Forelimb muscle (tissue), 1 donor: Measurements from ENCODE around the gene GBP3. TPM values are rescaled to one million over a fixed set of nuclear protein-coding genes. Genes with fewer than 3 reads are reported as not detected.
"Not testable (repeated sequence)": the region's sequence is repeated elsewhere in the genome, so short reads cannot be mapped to it uniquely, and the experiment has no call there.

Experiments
- DNase-seq: peaks from one replicate; pipeline ENCODE4 v3.0.0-alpha.2; 2013; ENCODE audit warnings: low read depth
- polyA plus RNA-seq: library from polyadenylated mRNA; unstranded; fragments of 120-200 nt; gene quantifications from one replicate; pipeline ENCODE4 v1.2.1, GENCODE V29; 2013; ENCODE audit not compliant: insufficient read length

The GBP3 gene
- polyA plus RNA-seq, 1 donor: 2.5 TPM

DNA sequence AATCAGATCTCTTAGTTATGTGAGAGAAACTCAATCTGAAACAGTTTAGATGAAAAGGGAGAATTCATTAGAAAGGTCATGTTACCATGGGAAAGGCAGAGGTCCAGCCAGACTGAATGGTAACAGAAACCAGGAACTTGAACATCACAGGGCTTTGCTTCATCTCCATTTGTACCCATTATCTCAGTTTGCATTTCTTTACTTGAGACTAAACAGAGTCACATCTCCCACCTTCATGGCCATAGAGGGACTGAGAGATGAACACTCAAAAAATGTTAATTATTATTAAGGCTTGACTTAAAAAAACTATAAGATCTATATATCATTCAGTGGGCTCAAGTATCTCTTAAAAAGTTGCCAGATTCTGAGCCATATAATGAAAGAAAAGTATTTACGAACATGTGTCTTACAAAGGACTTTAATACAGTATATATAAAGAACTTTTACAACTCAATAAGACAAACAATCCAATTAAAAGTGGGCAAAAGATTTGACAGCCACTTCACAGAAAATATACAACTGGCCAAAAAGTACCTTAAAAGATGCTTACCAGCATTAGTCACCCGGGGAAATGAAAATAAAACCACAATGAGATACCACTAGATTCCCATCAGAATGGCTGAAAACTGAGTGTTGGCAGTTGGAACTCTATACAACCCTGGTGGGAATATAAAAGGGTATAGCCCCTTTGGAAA is 43.5 kb downstream of the GBP3 start:
- no peak for DNase-seq

DNA sequence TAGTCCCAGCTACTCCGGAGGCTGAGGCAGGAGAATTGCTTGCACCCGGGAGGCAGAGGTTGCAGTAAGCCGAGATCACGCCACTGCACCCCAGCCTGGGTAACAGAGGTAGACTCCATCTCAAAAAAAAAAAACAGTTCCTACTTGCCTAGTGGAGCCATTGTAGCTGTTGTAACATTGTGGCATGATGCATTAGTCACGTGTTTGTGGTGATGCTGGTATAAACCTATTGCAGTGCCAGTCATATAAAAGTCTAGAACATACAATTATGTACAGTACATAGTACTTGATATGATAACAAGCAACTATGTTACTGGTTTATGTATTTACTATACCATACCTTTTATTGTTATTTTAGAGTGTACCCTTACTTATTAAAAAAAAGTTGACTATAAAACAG is 46.4 kb downstream of the GBP3 start:
- DNase-seq: no peak

DNA sequence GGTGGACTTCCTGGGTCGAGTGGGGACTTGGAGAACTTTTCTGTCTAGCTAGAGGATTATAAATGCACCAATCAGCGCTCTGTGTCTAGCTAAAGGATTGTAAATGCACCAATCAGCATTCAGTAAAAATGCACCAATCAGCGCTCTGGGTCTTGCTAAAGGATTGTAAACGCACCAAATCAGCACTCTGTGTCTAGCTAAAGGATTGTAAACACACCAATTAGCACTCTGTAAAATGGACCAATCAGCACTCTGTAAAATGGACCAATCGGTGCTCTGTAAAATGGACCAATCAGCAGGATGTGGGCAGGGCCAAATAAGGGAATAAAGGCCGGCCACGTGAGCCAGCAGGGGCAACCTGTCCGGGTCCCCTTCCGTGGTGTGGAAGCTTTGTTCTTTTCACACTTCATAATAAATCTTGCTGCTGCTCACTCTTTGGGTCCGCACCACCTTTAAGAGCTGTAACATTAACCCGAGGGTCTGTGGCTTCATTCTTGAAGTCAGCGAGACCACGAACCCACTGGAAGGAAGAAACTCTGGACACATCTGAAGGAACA is 48.0 kb downstream of the GBP3 start:
- DNase-seq: not testable (repeated sequence)

DNA sequence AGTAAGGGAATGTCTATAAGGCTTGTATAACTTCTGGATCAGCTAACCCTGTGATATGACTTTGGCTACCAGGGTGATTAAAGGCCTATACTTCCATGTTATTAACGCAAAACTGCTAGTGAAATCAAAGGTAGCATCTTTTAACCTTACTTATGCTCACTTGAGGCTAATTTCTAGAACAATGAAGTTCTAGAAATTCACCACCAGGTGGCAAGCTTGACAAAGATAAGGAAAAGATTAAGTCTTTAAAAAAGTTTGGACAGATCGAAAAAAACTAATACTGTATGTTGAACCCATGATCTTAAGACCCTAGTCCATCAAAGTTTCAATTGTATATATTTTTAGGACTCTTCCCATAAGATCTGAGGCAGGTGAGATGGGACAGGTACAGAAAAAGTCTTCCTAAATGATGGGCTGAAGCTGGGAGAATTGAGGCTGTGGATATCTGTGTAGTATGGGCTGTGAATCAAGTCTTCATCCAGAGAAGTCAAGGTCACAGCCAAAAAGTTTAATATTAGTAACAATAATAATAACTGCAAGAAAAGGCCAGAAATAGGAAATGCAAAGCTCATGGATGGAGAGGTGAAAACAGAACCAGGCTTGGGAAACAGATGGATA is 49.0 kb downstream of the GBP3 start:
- no peak for DNase-seq

GRCh38 chr1:88961647-88962275 is 60.9 kb downstream of the GBP3 start:
- no peak for DNase-seq

DNA sequence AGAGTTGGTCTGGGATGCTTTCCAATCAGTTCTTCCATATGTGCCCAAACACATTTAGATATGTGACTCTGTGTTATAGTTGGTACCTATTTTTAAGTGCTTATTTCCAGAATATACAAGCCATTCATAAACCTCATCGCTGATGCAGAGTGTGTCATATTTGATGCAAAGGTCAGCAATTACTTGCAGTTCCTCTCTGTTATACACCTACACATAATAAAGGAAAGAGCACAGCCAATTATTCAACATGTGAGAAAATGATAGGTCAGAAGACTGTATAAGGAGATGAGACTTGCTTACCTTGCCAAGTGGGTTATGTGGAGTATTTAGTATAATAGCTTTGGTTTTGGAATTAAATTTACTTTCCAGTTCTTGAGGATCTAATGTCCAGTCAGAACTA is 61.6 kb downstream of the GBP3 start:
- DNase-seq: no peak

Other genes starting within 250 kb of the GBP3 start
- 35.0 TPM for gene GTF2B, start 131.3 kb downstream of the GBP3 start, polyA plus RNA-seq
- gene KYAT3, start 30.2 kb downstream of the GBP3 start, polyA plus RNA-seq: 11.1 TPM
- gene RBMXL1, start 30.2 kb downstream of the GBP3 start, polyA plus RNA-seq: 11.4 TPM
- 4.1 TPM for gene GBP1, start 42.3 kb upstream of the GBP3 start, polyA plus RNA-seq
- 0.63 TPM for gene GBP2, start 103.2 kb upstream of the GBP3 start, polyA plus RNA-seq
- gene GBP7, start 153.1 kb upstream of the GBP3 start, polyA plus RNA-seq: not detected
- 4.9 TPM for gene GBP4, start 176.1 kb upstream of the GBP3 start, polyA plus RNA-seq
- gene GBP5, start 250.0 kb upstream of the GBP3 start, polyA plus RNA-seq: 0.85 TPM